DMS 273 (cell line): Measurements from ENCODE around the gene NPHP4.

Source experiments
- DNase-seq: peaks from one replicate; lab custom pipeline; 2025; ENCODE audit not compliant: unreplicated experiment; lab: John Stamatoyannopoulos, UW

NPHP4 gene

GRCh38 chr1:5837976-5838653 lies 154.1 kb downstream of the NPHP4 start:
- no peak for DNase-seq

- peak; percentile 25 for DNase-seq
Observed at GRCh38 chr1:5836776-5837440, 155.3 kb downstream of the NPHP4 start.

GRCh38 chr1:5835179-5835562 lies 157.1 kb downstream of the NPHP4 start:
- peak; percentile 23 for DNase-seq

GRCh38 chr1:5834477-5835178 lies 157.6 kb downstream of the NPHP4 start:
- no peak for DNase-seq

GRCh38 chr1:5833911-5834310 lies 158.3 kb downstream of the NPHP4 start:
- DNase-seq: no peak

- no peak for DNase-seq
Observed at GRCh38 chr1:5832916-5833895, 159.0 kb downstream of the NPHP4 start.

GRCh38 chr1:5831600-5832335 lies 160.5 kb downstream of the NPHP4 start:
- peak; percentile 74 for DNase-seq

GRCh38 chr1:5830771-5831599 lies 161.2 kb downstream of the NPHP4 start:
- DNase-seq: peak; percentile 88

- DNase-seq: no peak
Observed at GRCh38 chr1:5829414-5829813, 162.8 kb downstream of the NPHP4 start.

- DNase-seq: peak; percentile 36
Observed at GRCh38 chr1:5828308-5828935, 163.8 kb downstream of the NPHP4 start.

GRCh38 chr1:5827516-5827915 lies 164.7 kb downstream of the NPHP4 start:
- no peak for DNase-seq

- DNase-seq: no peak
Observed at GRCh38 chr1:5826601-5827000, 165.6 kb downstream of the NPHP4 start.

GRCh38 chr1:5822726-5823125 lies 169.5 kb downstream of the NPHP4 start:
- DNase-seq: no peak

- no peak for DNase-seq
Observed at GRCh38 chr1:5822266-5822665, 170.0 kb downstream of the NPHP4 start.

GRCh38 chr1:5821540-5822176 lies 170.6 kb downstream of the NPHP4 start:
- DNase-seq: peak; percentile 90

- DNase-seq: no peak
Observed at GRCh38 chr1:5820026-5820421, 172.2 kb downstream of the NPHP4 start.

GRCh38 chr1:5819391-5820025 lies 172.7 kb downstream of the NPHP4 start:
- DNase-seq: peak; percentile 32

- no peak for DNase-seq
Observed at GRCh38 chr1:5818755-5819154, 173.5 kb downstream of the NPHP4 start.
